Pulmonary artery endothelial cell (primary cell): ENCODE measurements around the gene AKT1. TPM values are rescaled to one million over a fixed set of nuclear protein-coding genes. Genes with fewer than 3 reads are reported as not detected.
"Not testable (repeated sequence)": the region's sequence is repeated elsewhere in the genome, so short reads cannot be mapped to it uniquely, and the experiment has no call there.

Experiments used
- DNase-seq: peaks from one replicate; pipeline ENCODE4 v3.0.0-alpha.2; 2011; ENCODE audit warnings: low read depth, low spot score
- total RNA-seq: library from RNA; depleted of rRNA; stranded (reverse); fragments of >200 nt; gene quantifications from 2 replicates; pipeline ENCODE4 v1.2.3, GENCODE V29; 2014

The AKT1 gene
- total RNA-seq, 1 donor from 2014 or later, result 229 TPM

DNA sequence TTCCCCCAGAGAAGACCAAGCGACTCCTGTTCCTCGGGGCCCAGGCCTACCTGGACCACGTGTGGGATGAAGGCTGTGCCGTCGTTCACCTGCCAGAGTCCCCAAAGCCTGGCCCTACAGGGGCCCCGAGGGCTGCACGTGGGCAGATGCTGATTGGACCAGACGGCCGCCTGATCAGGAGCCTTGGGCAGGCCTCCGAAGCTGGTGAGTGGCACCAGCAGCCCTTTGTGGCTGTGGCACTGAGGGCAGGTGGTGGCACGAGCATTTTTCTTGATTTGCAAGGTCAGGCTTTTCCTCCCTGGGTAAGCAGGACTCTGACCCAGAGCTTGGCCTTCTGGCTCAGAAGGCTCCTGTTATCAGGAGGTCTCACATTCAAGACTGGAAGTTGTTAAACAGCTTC is 39.9 kb downstream of the AKT1 start:
- no peak for DNase-seq

DNA sequence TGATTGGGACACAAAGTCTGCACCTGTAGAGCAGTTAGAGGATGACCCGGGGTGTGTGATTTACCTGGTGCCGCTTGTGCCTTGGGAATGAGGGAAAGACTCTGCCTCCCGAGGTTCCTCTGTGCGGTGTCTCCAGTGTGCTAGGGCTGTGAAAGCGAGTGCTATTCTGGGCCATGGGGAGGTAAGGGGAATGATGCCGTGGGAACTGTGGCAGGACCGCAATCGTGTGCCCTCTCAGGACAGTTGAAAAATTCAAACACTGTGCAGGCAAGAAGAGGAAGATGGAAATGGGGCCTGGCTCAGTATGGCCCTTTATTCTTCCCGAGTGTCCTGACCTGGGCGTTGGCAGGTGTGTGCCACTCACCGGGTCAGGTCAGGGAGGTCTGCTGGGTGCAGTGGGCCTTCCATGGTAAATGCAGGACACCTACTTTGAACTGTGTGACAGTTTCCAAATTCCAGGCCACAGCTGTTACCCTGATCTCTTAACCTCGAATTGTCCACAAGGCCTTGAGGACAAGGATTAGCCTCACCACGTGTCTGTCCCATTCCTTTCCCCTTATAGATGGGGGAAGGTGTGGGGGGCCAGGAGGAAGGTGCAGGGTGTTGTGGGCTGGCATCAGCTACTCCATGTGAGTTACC is 41.2 kb downstream of the AKT1 start:
- DNase-seq, result no peak

- no peak for DNase-seq
These were observed 41.9 kb downstream of the AKT1 start for GRCh38 chr14:104753528-104754212.

GRCh38 chr14:104752735-104753527 is 42.6 kb downstream of the AKT1 start, which contains the start of gene SIVA1:
Gene SIVA1 (plus strand): TSS chr14:104753147. CDS start chr14:104753202, 55 bp downstream.
- DNase-seq, result peak; percentile 98

- DNase-seq, result no peak
These were observed 43.2 kb downstream of the AKT1 start for GRCh38 chr14:104752423-104752734.

DNA sequence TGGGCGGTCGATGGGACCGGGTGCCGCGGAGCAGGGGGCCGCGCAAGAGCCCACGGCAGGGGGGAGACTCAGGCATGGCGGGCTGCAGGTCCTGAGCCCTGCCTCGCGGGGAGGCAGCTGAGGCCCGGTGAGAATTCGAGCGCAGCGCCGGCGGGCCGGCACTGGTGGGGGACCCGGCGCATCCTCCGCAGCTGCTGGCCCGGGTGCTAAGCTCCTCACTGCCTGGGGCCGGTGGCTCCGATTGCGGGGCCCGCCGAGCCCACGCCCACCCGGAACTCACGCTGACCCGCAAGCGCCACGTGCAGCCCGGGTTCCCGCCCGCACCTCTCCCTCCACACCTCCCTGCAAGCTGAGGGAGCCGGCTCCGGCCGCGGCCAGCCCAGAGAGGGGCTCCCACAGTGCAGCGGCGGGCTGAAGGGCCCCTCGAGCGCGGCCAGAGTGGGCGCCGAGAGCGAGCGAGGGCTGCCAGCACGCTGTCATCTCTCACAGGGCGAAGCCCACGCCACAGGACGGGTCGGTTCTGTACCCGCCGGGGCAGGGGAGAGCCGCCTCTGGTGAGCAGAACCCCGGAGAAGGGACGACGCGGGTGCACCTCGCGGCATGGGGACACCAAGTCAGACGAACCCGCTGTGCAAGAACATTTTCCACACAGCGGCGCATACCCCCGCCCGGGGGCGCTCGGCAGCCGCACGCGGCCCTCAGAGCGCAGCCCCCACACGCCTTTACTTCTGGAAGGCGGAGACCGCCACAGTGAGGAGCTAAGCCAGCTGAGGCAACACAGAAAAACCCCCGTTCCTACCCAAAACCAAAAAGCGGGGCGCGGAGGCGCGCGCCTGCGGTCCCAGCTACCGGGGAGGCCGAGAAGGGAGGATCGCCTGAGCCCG is 43.8 kb downstream of the AKT1 start:
- no peak for DNase-seq

GRCh38 chr14:104750753-104751057 is 44.8 kb downstream of the AKT1 start:
- not testable (repeated sequence) for DNase-seq

DNA sequence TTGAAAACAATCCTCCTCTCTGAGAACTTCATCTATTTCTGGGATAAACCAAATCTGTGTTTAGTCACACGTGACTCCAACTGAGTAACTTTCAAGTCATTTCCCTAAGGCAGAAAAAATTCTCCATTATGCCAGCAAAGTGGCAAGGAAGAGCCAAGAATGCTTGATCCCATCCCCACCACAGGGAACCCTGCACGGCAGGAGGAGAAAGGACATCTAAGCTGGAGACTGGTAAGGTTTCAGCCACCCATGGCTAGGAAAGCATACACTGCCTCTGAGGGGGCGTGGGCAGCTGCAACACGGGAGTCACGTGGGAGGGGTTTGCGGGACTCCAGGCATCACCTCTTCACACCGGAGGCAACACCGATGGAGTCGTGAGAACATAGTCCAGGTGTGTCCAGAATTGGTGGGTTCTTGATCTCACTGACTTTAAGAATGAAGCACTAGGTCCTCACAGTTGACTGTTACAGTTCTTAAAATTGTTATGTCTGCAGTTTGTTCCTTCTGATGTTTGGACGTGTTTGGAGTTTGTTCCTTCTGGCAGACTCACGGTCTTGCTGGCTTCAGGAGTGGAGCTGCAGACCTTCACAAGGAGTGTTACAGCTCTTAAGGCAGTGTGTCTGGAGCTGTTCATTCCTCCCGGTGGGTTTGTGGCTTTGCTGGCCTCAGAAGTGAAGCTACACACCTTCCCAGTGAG is 45.3 kb downstream of the AKT1 start:
- no peak for DNase-seq

GRCh38 chr14:104749111-104749649 is 46.4 kb downstream of the AKT1 start:
- DNase-seq, result no peak

DNA sequence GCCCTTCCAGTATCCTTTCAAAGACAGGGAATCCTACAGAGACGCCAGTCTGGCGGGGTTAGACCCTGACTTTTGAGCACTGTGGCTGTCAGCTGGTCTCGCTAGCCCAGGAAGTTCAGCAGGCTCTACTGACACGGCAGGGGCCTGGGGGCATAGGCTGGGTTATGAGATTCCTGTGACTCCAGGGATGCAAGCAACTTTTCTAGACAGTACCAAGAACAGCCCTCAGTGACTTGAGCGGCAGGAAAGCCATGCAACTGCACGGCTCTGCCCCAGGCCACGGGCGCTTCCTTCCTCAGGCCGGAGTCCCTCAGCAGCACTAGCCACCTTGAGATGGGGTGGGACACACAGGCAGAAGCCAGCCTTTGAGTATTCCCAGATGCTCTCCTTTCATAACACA is 47.7 kb downstream of the AKT1 start:
- DNase-seq, result no peak

DNA sequence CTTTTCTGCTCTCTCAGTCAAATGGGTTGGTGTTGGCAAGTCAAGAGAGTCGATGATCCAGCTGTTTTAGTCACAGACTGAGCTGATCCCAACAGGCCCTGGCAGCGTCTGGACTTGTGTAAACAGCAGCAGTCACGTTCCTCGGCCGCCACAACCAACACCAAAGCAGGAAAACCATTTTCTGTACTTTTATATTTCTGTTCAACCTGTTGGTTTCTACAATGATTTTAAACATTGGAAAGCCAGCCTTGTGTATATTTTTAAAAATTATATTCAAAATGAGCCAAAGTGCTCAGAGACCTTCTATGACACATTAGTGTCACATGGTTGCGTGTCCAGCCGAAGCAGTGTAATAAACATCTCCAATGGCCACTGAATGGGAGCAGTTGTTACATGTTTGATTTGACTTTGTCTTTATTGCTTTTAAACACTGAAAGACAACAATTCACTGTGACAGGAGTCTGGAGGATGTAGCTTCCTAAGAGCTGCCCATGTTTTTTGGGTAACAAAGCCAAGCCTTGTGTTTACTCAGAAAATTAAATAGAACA is 48.5 kb downstream of the AKT1 start:
- DNase-seq, result no peak

GRCh38 chr14:104746071-104746545 is 49.4 kb downstream of the AKT1 start:
- no peak for DNase-seq

DNA sequence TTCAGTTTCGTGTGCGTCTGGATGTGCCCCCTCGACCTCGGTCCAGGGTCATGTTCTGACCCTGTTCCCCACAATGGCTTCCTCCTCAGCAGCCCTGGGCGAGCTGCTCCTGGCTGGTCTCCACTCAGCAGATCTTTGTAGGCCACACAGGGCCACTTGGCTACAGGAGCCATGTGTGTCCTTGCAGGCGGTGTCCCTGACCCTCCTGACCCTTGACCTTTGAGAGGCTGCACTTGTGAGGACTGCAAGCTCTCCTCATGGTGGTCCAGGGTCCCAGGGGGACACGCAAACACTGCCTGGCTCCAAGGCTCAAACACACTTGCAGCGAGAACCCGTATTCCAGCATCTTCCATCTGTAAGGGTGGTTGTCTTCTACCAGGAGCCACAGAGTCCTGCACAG is 50.1 kb downstream of the AKT1 start:
- no peak for DNase-seq

- DNase-seq, result no peak
These were observed 51.1 kb downstream of the AKT1 start for GRCh38 chr14:104744484-104744883.

- DNase-seq, result no peak
These were observed 51.8 kb downstream of the AKT1 start for GRCh38 chr14:104743461-104744380.

DNA sequence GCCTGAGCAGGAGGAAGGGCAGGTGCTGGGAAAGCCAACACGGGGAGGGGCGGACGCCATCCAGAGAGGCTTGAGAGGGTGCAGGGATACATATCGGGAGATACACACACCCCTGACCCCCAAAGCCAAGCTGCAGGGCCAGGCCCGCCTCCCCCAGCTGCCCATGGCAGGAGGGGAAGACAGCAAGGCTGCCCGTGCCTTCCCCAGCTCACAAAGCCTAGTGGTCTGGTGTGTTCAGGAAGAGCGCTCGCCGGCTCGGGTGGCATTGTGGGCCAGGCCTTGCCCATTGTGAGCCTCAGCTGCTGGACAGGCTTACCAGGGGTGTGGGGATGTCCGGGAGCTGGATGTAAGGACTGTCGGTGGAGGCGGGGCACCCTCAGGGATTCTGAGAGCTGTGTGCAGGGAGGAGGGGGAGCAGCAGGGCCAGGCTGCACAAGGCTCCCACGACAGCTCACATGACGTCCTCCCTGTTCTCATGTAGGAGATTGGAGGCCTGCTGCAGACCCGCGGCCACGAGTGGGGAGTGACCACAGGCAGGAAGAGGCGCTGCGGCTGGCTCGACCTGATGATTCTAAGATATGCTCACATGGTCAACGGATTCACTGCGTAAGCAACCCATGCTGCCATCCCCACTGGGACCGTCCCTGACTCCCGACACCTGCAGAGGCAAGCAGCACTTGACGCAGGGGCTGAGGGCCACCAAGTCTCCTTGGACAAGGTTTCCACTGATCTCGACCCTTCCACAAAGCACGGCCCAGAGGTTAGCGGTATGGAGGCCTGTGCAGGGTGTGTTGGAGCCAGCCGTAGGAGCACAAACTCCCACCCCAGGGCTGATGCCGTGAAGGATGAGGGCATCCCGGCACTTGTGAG is 52.7 kb downstream of the AKT1 start:
- DNase-seq, result no peak

DNA sequence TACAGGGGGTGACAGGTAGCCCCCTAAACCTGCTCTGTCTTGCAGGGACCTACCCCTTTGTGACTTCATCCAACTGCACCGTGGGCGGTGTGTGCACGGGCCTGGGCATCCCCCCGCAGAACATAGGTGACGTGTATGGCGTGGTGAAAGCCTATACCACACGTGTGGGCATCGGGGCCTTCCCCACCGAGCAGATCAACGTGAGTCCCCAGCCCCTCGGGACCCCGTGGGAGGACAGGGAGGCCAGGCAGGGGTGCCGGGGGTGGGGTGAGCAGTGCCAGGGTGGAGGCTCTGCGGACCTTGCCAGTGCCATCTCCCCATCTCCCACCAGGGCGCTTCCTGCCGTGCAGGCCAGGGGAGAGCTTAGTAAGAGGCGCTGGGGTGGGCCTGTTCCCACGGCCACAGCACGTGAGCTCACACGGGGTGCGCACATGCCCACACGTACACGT is 53.7 kb downstream of the AKT1 start:
- no peak for DNase-seq

DNA sequence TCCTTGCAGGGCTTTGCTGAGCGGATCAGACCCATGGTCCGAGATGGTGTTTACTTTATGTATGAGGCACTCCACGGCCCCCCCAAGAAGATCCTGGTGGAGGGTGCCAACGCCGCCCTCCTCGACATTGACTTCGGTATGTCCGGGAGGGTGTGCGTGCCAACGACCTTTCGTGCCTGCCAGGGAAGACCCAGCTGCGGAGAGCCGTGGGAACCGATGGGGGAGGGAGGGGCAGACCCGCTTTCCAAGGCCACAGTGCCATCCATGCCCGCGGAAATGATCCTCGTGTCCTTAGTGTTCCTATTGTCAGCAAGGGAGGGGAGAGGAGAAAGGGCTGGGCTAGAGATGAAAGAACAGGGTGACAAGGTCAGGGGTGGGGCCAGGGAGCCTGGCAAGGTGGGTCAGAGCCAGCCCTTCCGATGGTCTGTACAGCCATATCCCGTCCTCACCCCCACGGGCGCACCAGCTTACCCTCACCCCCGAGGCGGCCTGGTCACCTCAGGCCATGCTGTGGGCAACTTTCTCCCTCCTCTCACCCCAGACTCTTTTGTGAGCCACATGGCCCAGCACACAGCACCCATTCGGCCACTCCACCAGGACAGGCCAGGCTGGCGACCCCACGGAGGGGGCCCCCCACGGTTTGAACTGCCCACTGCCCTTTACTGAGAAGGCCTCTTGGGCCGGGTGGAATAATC is 54.3 kb downstream of the AKT1 start:
- no peak for DNase-seq
